H1 (cell line): ENCODE measurements around the gene LY6G5C. TPM values are rescaled to one million over a fixed set of nuclear protein-coding genes. Genes with fewer than 3 reads are reported as not detected.

Source experiments
- CTBP2 ChIP-seq: IDR thresholded peaks from 2 replicates; pipeline ENCODE4 v1.7.0; 2011; ENCODE audit warnings: borderline replicate concordance, mild to moderate bottlenecking, moderate library complexity, mixed read lengths, low read length; ENCODE audit not compliant: insufficient read depth, insufficient read length
- E2F6 ChIP-seq: IDR thresholded peaks from 2 replicates; pipeline ENCODE4 v1.6.1; 2012; ENCODE audit warnings: inconsistent platforms
- EZH2 ChIP-seq: fragments of 200-600 bp; sonication (generic); IDR thresholded peaks from 2 replicates; pipeline ENCODE4 v1.7.1; 2012; ENCODE audit warnings: low read depth, mild to moderate bottlenecking, moderate library complexity, low read length, inconsistent platforms; ENCODE audit not compliant: severe bottlenecking
- SRF ChIP-seq: IDR thresholded peaks from 2 replicates; pipeline ENCODE4 v1.6.1; 2011; ENCODE audit warnings: mild to moderate bottlenecking, low read depth, low read length, moderate library complexity
- polyA plus RNA-seq, 7 experiments: library from polyadenylated mRNA; depleted of rRNA in 3 of 7; stranded (reverse) in 5 of 7; unstranded in 2 of 7; fragments of >200 nt in 5 of 7; fragments of 200-250 nt in 2 of 7; gene quantifications; 1 replicate in 5 of 7; 2 replicates in 1 of 7; 4 replicates in 1 of 7; pipeline versions ENCODE4 v1.2.1 to v1.2.3, GENCODE V29; 2011 to 2013; ENCODE audit warnings: missing spikeins in 2 of 7, mixed read lengths in 2 of 7
- total RNA-seq: library from RNA; stranded (reverse); fragmentation: NEBNext Ultra II Directional; extraction: Animal tissue kit (Norgen Biotek cat#: 25700); gene quantifications from 2 replicates; pipeline ENCODE4 v1.2.1, GENCODE V29; 2021
- TF ChIP-seq, protein P1 (sequence below): fragments of 300-600 bp; sonication (generic); IDR thresholded peaks from 2 replicates; pipeline ENCODE4 v1.7.1; 2012; ENCODE audit warnings: low read length, moderate library complexity, mild to moderate bottlenecking, inconsistent platforms; ENCODE audit not compliant: insufficient replicate concordance

Gene LY6G5C
- total and polyA plus RNA-seq, 2 of the 8 experiments (the other 6 are each of a cell fraction or from before 2014, with no cell fraction given), result 1.1 to 1.8 TPM

DNA sequence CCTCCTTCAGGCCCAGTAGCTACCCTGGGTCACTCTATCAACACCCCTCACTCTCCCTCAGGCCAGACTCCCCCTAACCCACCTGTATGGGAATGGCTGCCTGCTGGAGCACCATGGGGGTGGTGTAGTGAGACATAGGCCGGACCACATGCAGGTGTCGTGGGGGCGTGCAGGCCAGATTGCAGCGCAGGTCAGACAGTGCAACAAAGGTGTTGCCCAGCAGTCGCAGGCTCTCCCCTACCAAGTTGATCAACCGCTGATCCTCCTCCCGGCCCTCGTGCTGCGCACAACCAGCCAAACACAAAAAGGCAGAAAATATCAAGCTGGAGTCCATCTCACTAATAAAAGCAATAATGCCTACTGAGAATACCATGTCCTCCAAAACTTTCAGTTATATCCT lies 35.5 kb downstream of the LY6G5C start (continued):
- TF ChIP-seq, protein P1, sequence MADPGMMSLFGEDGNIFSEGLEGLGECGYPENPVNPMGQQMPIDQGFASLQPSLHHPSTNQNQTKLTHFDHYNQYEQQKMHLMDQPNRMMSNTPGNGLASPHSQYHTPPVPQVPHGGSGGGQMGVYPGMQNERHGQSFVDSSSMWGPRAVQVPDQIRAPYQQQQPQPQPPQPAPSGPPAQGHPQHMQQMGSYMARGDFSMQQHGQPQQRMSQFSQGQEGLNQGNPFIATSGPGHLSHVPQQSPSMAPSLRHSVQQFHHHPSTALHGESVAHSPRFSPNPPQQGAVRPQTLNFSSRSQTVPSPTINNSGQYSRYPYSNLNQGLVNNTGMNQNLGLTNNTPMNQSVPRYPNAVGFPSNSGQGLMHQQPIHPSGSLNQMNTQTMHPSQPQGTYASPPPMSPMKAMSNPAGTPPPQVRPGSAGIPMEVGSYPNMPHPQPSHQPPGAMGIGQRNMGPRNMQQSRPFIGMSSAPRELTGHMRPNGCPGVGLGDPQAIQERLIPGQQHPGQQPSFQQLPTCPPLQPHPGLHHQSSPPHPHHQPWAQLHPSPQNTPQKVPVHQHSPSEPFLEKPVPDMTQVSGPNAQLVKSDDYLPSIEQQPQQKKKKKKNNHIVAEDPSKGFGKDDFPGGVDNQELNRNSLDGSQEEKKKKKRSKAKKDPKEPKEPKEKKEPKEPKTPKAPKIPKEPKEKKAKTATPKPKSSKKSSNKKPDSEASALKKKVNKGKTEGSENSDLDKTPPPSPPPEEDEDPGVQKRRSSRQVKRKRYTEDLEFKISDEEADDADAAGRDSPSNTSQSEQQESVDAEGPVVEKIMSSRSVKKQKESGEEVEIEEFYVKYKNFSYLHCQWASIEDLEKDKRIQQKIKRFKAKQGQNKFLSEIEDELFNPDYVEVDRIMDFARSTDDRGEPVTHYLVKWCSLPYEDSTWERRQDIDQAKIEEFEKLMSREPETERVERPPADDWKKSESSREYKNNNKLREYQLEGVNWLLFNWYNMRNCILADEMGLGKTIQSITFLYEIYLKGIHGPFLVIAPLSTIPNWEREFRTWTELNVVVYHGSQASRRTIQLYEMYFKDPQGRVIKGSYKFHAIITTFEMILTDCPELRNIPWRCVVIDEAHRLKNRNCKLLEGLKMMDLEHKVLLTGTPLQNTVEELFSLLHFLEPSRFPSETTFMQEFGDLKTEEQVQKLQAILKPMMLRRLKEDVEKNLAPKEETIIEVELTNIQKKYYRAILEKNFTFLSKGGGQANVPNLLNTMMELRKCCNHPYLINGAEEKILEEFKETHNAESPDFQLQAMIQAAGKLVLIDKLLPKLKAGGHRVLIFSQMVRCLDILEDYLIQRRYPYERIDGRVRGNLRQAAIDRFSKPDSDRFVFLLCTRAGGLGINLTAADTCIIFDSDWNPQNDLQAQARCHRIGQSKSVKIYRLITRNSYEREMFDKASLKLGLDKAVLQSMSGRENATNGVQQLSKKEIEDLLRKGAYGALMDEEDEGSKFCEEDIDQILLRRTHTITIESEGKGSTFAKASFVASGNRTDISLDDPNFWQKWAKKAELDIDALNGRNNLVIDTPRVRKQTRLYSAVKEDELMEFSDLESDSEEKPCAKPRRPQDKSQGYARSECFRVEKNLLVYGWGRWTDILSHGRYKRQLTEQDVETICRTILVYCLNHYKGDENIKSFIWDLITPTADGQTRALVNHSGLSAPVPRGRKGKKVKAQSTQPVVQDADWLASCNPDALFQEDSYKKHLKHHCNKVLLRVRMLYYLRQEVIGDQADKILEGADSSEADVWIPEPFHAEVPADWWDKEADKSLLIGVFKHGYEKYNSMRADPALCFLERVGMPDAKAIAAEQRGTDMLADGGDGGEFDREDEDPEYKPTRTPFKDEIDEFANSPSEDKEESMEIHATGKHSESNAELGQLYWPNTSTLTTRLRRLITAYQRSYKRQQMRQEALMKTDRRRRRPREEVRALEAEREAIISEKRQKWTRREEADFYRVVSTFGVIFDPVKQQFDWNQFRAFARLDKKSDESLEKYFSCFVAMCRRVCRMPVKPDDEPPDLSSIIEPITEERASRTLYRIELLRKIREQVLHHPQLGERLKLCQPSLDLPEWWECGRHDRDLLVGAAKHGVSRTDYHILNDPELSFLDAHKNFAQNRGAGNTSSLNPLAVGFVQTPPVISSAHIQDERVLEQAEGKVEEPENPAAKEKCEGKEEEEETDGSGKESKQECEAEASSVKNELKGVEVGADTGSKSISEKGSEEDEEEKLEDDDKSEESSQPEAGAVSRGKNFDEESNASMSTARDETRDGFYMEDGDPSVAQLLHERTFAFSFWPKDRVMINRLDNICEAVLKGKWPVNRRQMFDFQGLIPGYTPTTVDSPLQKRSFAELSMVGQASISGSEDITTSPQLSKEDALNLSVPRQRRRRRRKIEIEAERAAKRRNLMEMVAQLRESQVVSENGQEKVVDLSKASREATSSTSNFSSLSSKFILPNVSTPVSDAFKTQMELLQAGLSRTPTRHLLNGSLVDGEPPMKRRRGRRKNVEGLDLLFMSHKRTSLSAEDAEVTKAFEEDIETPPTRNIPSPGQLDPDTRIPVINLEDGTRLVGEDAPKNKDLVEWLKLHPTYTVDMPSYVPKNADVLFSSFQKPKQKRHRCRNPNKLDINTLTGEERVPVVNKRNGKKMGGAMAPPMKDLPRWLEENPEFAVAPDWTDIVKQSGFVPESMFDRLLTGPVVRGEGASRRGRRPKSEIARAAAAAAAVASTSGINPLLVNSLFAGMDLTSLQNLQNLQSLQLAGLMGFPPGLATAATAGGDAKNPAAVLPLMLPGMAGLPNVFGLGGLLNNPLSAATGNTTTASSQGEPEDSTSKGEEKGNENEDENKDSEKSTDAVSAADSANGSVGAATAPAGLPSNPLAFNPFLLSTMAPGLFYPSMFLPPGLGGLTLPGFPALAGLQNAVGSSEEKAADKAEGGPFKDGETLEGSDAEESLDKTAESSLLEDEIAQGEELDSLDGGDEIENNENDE, result no peak
- TF ChIP-seq SRF, result no peak
- no peak for TF ChIP-seq EZH2
- no peak for TF ChIP-seq E2F6
- TF ChIP-seq CTBP2, result no peak
- TF ChIP-seq, all 59 proteins: peak for 0
